ENCODE results near the gene HOXC6. TPM values are rescaled to one million over a fixed set of nuclear protein-coding genes. Genes with fewer than 3 reads are reported as not detected.

Gene HOXC6
- total RNA-seq, 3 donors from 2014 or later: 3.3 to 4.1 (median 4.0) TPM

GRCh38 chr12:54051874-54052437, 23.7 kb downstream of the HOXC6 start:
- Histone ChIP-seq H3K36me3 (no peaks in the 10 kb centered on the region), H3K4me1 (peaks cover 0 to 8% of the 10 kb centered on the region in 2 donors), H3K27me3 (no peaks in the 10 kb centered on the region), H3K4me3 (peak overlapping the region; percentile 11 to 72 (median 66)), H3K9me3 (no peaks in the 10 kb centered on the region), H3K27ac (peak overlapping the region; percentile 80 to 84)
- intact Hi-C loops (cut with DNase I; ENCODE audit: low total_unique reads): no loop called here
- no peak for TF ChIP-seq POLR2A (IDR thresholded peaks at IDR 0.05)
- TF ChIP-seq POLR2AphosphoS5 (IDR thresholded peaks at IDR 0.05): no peak
- no peak for TF ChIP-seq CTCF (IDR thresholded peaks at IDR 0.05)
- no peak for DNase-seq (ENCODE audit: low spot score in 2 of 2)

- no peaks in the 10 kb centered on the region for H3K27me3 ChIP-seq
- no peaks in the 10 kb centered on the region for H3K36me3 ChIP-seq
- H3K27ac ChIP-seq: peak overlapping the region; percentile 80 to 84
- no peaks in the 10 kb centered on the region for H3K9me3 ChIP-seq
- intact Hi-C loops (cut with DNase I; ENCODE audit: low total_unique reads): no loop called here
- no peak for DNase-seq (ENCODE audit: low spot score in 2 of 2)
- peaks cover 0 to 8% of the 10 kb centered on the region in 2 donors for H3K4me1 ChIP-seq
- TF ChIP-seq POLR2AphosphoS5 (IDR thresholded peaks at IDR 0.05) (no peak), CTCF (IDR thresholded peaks at IDR 0.05) (no peak), POLR2A (IDR thresholded peaks at IDR 0.05) (no peak)
- peak overlapping the region; percentile 11 to 72 (median 66) for H3K4me3 ChIP-seq
Measured at GRCh38 chr12:54052438-54053002, 24.3 kb downstream of the HOXC6 start.

- Histone ChIP-seq H3K4me1 (peaks cover 0 to 8% of the 10 kb centered on the region in 2 donors), H3K4me3 (peak overlapping the region; percentile 17 to 72 (median 66)), H3K27me3 (no peaks in the 10 kb centered on the region), H3K36me3 (no peaks in the 10 kb centered on the region), H3K27ac (peak overlapping the region; percentile 80 to 84), H3K9me3 (no peaks in the 10 kb centered on the region)
- DNase-seq (ENCODE audit: low spot score in 2 of 2): no peak
- intact Hi-C loops (cut with DNase I; ENCODE audit: low total_unique reads): no loop called here
- no peak for TF ChIP-seq CTCF (IDR thresholded peaks at IDR 0.05)
Measured at GRCh38 chr12:54053003-54053750, 24.9 kb downstream of the HOXC6 start.

GRCh38 chr12:54053751-54054741, 25.8 kb downstream of the HOXC6 start, which contains the start of gene HOXC4:
Gene HOXC4 (plus strand): TSS chr12:54053835. CDS start chr12:54053923, 88 bp downstream.
- TF ChIP-seq POLR2A (IDR thresholded peaks at IDR 0.05) (no peak), POLR2AphosphoS5 (IDR thresholded peaks at IDR 0.05) (no peak), CTCF (IDR thresholded peaks at IDR 0.05) (no peak)
- DNase-seq (ENCODE audit: low spot score in 2 of 2): no peak
- Histone ChIP-seq H3K9me3 (no peaks in the 10 kb centered on the region), H3K27me3 (no peaks in the 10 kb centered on the region), H3K27ac (peak within 1 kb of the TSS; percentile 80 to 84), H3K36me3 (no peaks in the 10 kb centered on the region), H3K4me3 (peak within 1 kb of the TSS; percentile 17 to 72 (median 66)), H3K4me1 (peaks cover 0 to 8% of the 10 kb centered on the region in 2 donors)
- intact Hi-C loops (cut with DNase I; ENCODE audit: low total_unique reads): no loop called here
